ENCODE data around the gene DDO. TPM values are rescaled to one million over a fixed set of nuclear protein-coding genes. Genes with fewer than 3 reads are reported as not detected.
A peak's percentile ranks its signal among the peaks of the same experiment; 100 is the strongest.

DDO gene
- total RNA-seq, 1 donor from 2014 or later: not detected

DNA sequence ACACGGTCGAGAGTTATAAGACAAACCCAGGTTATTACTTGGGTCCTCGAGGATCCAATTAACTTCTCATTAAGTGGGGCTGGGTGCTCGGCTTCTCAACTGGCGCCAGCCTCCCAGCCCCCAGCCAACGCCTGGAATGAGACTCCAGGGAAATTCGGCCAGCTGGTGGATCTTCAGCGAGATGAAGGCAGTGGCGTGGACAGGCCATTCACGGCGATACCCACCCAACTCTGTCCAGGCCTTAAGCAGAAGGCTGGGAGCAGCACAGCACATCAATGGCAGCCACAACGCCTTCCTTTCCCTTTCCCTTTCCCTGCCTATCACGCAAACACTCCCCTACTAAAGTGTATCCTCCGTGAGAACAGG lies 58.1 kb downstream of the DDO start:
- TF ChIP-seq, protein P1, sequence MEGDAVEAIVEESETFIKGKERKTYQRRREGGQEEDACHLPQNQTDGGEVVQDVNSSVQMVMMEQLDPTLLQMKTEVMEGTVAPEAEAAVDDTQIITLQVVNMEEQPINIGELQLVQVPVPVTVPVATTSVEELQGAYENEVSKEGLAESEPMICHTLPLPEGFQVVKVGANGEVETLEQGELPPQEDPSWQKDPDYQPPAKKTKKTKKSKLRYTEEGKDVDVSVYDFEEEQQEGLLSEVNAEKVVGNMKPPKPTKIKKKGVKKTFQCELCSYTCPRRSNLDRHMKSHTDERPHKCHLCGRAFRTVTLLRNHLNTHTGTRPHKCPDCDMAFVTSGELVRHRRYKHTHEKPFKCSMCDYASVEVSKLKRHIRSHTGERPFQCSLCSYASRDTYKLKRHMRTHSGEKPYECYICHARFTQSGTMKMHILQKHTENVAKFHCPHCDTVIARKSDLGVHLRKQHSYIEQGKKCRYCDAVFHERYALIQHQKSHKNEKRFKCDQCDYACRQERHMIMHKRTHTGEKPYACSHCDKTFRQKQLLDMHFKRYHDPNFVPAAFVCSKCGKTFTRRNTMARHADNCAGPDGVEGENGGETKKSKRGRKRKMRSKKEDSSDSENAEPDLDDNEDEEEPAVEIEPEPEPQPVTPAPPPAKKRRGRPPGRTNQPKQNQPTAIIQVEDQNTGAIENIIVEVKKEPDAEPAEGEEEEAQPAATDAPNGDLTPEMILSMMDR (conservative IDR thresholded peaks at IDR 0.05; ENCODE audit: low read depth, low read length): no peak
- DNase-seq (ENCODE audit: low read depth): no peak
- peak overlapping the region; percentile 57 for H3K4me3 ChIP-seq (ENCODE audit: low read depth, low read length)

DNA sequence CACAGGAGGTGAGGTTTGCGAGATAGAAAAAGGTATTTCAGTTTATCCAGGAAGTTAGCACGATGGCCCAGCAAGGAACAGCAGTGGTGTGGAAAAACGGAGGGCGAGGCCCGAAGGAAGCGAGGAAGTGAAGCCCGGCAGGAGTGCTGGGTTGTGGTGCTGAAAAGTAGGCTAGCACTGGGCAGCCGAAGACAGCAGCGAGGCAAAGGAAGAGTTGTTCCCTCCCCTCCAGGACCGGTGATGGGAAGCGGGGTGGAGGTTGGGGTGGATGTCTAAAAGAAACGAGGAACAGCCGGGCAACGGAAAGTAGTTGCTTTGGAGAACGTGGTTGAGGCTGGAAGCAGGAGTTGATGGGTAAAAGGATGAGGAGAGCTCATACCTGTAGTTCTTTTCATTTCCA lies 58.6 kb downstream of the DDO start:
- H3K4me3 ChIP-seq (ENCODE audit: low read depth, low read length): no peak overlapping the region
- no peak for DNase-seq (ENCODE audit: low read depth)
- TF ChIP-seq, protein P1 (conservative IDR thresholded peaks at IDR 0.05; ENCODE audit: low read depth, low read length): no peak

DNA sequence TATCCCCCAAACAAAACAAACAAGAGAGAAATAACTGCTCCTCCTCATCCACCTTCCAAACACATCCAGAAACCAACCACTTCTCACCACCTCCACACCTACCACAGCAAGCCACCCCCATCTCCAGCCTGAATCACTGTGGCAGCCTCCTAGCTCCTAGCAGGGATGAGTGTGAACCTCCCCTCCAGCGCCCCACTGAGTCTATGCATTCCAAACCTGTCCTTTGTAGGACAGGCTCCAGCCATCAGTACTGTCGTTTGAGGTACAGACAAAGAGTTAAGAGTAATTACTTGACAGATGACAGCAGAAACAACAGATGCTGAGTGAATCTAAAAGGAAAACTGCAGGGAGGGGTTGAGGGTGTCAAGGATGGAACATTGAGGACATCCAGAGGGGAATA lies 59.6 kb downstream of the DDO start:
- H3K4me3 ChIP-seq (ENCODE audit: low read depth, low read length): no peak overlapping the region
- TF ChIP-seq, protein P1 (conservative IDR thresholded peaks at IDR 0.05; ENCODE audit: low read depth, low read length): no peak
- no peak for DNase-seq (ENCODE audit: low read depth)

DNA sequence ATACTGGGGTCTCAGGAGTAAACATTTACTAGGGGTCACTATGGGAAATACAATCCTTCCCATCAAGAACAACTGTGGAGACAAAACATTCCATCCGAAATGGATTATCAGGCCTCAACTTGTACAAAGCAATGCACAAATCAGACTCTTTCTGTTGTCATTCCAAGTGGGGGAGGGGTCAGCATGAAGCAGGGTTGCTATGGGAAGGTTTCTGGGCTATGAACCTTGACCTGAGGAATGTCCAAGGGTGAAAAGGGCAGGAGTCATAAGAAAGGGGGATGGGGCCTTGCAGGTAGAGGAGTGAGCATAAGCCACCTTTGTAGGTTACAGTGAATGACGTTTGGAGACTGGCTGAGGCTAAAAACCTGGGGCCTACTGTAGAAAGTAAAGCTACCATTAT lies 60.4 kb downstream of the DDO start:
- TF ChIP-seq, protein P1 (conservative IDR thresholded peaks at IDR 0.05; ENCODE audit: low read depth, low read length): no peak
- H3K4me3 ChIP-seq (ENCODE audit: low read depth, low read length): no peak overlapping the region
- DNase-seq (ENCODE audit: low read depth): no peak

DNA sequence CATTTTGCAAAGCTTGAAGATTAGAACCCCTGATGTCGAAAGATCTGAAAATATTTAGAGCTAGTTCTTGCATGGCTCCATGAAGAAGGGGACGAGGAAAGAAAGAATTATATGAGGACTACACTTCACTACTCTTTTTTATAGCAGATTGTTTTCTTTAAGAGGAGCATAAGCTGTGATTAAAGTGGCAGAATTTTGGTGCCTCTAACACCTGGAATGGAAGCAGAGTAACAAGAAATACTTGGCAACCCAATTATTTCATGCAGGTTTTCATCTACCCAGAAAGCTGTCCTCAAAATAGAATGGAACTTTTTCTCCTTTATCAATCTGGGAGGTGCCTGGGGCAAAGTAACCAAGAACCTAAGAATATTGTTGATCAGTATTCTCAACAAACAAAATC lies 61.2 kb downstream of the DDO start:
- no peak overlapping the region for H3K4me3 ChIP-seq (ENCODE audit: low read depth, low read length)
- TF ChIP-seq, protein P1 (conservative IDR thresholded peaks at IDR 0.05; ENCODE audit: low read depth, low read length): no peak
- no peak for DNase-seq (ENCODE audit: low read depth)

DNA sequence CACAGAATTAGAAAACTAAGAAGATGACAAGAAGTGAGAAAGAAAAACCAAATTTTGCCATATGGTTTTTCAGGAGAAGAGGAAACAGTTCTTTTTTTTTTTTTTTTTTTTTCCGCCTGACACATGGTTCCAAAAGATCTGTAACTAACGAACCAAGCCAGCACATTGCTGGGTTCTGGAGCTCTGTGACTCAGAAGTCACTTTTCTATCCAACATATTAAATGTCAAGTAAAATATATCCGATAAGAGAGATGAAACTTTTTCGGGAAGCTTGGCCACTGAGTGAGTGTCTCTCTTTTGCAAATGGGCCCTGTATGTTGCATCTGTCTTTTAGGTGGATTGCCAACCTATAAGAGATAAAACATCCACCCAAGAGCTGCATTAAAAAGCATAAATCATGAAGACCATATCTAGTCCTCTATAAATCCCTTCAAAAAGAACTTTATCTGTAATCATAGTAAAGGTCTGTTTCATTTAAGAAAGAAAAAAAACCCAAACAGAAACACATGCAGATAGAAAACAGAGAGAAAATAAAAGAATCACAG lies 61.8 kb downstream of the DDO start:
- no peak for DNase-seq (ENCODE audit: low read depth)
- H3K4me3 ChIP-seq (ENCODE audit: low read depth, low read length): no peak overlapping the region
- TF ChIP-seq, protein P1 (conservative IDR thresholded peaks at IDR 0.05; ENCODE audit: low read depth, low read length): no peak

DNA sequence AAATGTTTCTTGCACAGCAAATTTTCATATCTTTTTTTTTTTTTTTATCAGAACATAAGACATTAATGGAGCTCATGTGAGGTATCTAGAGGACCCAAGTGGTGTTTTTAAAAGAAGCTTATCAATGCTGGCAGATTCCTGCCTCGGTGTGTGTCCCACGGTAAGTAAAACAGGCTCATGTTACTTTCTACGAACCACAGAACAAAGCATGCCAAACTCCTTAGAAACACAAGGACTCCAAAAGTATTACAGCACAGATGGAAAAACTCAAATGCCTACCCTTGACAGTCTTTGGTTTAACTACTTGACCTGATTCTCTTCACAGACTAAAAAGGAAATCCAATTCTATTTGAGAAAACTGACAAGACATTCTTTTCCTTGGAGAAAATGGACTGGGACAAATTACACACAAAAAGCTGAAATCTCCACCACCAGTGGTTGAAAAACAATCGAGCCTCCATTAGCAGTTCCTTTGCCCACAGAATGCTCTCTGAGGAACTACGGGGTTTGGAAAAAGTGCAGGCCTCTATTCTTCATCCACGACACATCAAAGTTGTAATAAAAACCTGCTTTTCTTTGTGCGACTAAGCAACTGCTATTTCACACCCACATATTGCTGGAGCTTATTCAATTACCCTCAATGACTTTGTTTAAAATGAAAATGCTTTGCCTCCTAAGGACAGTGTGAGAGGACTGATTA lies 62.7 kb downstream of the DDO start:
- no peak for DNase-seq (ENCODE audit: low read depth)
- TF ChIP-seq, protein P1 (conservative IDR thresholded peaks at IDR 0.05; ENCODE audit: low read depth, low read length): no peak
- H3K4me3 ChIP-seq (ENCODE audit: low read depth, low read length): no peak overlapping the region
